Stimulated activated CD8-positive, alpha-beta memory T cell treated with anti-CD3 and anti-CD28 coated beads, Interleukin-12 subunit alpha, Interleukin-12 subunit beta, amount 100 ng/mL, for 1 hour (primary cell): ENCODE data around the gene HSD17B7.
"Not testable (repeated sequence)": the region's sequence is repeated elsewhere in the genome, so short reads cannot be mapped to it uniquely, and the experiment has no call there.

Experiments
- DNase-seq: peaks from one replicate; pipeline ENCODE4 v3.0.0-alpha.2; 2020; ENCODE audit warnings: low read depth

The HSD17B7 gene

GRCh38 chr1:162790303-162790984 is at the start of gene HSD17B7:
TSS of gene HSD17B7 (plus strand) at chr1:162790702. CDS start at chr1:162790801, 99 bp downstream.
- DNase-seq: peak; percentile 53

DNA sequence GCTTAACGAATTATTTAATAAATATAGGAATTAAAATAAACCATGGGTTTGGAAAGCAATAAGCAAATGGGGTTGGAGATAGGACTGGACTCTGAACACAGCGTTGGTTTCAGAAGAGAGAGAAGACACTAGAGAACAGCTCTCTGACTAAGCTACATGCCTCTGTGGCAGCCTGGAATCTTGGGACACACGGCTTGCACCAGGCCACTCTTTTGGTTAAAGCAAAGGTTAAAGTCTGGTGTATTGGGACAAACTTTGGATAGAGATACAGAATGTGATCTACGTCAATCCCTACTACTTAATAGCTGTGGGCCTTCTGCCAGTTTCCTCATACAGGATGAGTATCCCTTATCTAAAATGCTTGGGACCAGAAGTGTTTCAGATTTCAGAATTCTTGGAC is 49.7 kb upstream of the HSD17B7 start:
- DNase-seq: no peak

- no peak for DNase-seq
Observed at GRCh38 chr1:162741574-162741973, 48.9 kb upstream of the HSD17B7 start.

GRCh38 chr1:162746264-162746942 is 44.1 kb upstream of the HSD17B7 start:
- not testable (repeated sequence) for DNase-seq

DNA sequence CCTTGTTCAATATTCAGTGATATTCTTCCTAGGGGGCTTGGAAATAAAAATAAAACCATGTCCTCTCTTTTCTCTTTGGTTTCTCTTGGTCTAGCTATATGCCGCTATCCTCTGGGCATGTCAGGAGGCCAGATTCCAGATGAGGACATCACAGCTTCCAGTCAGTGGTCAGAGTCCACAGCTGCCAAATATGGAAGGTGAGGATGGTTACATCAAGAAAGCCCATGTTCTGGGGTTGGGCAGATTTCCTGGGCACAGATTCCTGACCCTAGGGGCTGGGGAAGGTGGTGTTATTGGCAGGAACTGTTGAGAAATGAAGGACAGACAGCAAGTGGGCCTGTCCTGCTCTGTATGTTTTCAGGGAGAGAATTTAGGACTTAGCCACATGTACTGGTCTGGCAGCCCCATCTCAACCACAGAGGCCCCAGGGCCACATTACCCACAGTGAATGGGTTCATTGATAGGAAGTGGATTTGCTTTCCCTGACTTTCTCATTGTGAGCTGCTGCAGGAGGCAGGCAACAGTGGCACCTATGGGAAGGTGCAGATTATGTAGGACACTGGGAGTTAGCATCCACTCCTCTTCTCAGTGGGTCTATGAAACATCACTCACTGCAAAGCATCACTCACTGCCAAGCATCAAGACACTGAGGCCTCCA is 37.4 kb upstream of the HSD17B7 start:
- DNase-seq: no peak

DNA sequence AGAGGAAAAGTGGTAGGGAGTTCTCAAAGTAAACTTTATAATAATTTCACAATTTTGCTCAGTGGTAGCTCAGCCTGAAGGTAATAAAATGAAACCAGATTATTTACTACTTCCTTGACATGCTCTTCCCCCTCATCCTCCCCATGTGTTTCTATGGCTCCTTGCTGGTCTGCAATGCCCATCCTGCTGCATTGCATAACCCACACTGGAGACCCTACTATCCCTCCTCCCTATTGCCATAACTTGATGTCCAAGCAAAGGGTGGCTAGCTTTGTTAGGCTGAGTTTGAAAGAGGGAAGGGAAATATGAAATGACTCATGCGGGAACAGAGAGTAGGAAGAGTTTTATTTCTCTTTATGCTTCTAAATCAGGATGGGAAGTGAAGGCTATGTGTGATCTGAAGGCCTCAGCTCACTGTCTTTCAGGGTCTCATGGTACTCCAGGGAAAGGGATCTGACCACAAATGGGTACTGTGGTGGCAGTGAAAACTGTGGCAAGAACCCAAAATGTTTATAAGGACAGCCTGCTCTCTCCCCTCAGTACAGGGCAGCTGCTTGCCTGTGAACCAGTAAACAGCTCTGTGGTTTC is 36.4 kb upstream of the HSD17B7 start:
- no peak for DNase-seq

- no peak for DNase-seq
Observed at GRCh38 chr1:162755306-162755705, 35.2 kb upstream of the HSD17B7 start.

- DNase-seq: no peak
Observed at GRCh38 chr1:162756523-162756922, 34.0 kb upstream of the HSD17B7 start.

GRCh38 chr1:162757476-162757875 is 33.0 kb upstream of the HSD17B7 start:
- DNase-seq: no peak

GRCh38 chr1:162765788-162766187 is 24.7 kb upstream of the HSD17B7 start:
- no peak for DNase-seq

- no peak for DNase-seq
Observed at GRCh38 chr1:162772571-162773154, 17.8 kb upstream of the HSD17B7 start.

- DNase-seq: no peak
Observed at GRCh38 chr1:162774007-162774406, 16.5 kb upstream of the HSD17B7 start.

- DNase-seq: no peak
Observed at GRCh38 chr1:162779043-162779442, 11.5 kb upstream of the HSD17B7 start.

DNA sequence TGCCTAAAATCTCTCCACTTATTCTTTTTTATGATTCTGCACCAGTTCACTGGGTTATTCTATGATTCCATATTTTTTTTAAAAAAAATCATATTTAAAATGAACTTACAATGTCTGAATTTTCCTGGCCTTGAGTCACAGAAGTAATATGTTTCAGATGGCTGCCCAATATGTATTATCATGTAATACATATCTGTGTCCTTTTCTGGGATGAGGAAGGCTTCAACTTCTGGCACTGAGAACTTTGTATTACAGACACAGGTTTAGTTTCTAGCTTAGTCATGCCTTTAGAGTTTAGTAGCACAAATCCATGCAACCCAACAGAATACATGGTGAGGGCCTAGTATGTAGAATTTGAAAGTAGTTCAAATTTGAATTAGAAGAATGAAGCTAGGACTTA is 7.8 kb upstream of the HSD17B7 start:
- DNase-seq: no peak

DNA sequence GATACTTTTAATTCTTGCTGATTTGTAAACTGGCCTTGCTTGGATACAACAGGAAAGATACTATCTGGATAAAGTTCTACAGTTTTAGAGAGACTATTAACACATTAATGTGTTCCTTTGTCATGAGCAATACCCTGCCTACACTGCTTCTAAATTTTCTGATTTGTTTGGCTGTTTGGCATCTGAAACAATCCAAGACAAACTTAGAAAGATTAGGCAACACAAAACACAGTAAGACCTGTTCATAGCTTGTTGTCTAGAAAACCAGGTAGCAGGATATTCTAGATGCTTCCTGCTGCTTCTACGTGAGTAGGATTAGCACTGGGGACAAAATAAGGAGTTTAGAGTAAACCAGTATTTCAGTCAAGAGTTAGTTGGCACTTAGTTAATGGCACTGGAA is 5.6 kb upstream of the HSD17B7 start:
- DNase-seq: not testable (repeated sequence)

DNA sequence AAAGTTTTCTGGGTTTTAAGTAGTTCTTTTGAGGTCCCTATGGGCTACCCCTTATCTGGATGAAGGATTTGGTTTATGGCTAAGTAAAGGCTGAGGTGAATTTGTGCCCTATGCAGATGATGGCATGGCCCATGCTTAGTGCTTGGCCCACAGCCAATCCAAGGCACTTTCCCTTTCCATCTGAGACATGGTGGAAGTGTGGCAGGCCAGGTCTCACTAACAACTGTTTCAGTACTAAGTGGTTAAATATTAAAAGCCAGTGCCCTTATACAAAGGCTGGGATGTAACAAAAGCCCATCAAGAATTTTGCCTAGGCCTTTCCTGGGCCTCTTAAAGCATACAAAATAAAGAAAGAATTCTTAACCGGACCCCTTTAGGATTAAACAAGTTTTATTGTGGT is 1.7 kb upstream of the HSD17B7 start:
- not testable (repeated sequence) for DNase-seq

DNA sequence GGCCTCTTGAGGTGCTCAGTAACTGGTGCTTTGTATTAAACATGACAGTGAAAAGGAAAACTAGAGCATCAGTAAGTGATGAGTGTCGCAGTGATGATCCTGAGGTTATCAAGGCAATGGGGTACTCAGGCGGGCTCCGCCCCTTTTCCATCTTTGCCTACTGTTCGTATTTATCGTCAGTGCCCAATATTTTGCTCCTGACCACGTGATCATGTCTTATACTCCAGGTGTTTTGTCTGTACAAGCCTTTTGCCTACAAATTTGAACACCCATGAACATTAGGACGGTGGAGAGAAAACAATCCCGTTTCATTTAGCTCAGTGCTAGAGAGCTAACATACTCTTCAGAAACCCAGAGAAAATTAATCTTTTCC is 469 bp downstream of the HSD17B7 start:
- DNase-seq: not testable (repeated sequence)

DNA sequence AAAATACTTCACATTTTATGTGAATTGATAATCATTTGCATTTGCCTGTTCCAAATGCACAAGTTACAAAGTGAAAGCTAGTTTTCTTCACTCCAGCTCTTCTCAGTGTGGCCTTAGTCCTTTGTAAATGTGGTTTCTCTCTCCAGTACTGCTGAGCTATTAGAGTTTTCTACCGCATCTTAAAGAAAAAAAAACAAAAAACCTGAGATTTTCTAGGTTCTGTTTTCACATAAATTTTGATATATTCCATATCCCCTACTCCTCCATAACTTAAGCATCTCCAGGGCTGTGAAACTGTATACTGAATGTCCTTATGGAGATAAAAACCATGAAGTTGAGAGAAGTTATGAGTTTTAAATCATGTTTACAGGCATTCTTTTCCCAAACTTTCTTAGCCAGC is 3.8 kb downstream of the HSD17B7 start:
- DNase-seq: not testable (repeated sequence)

DNA sequence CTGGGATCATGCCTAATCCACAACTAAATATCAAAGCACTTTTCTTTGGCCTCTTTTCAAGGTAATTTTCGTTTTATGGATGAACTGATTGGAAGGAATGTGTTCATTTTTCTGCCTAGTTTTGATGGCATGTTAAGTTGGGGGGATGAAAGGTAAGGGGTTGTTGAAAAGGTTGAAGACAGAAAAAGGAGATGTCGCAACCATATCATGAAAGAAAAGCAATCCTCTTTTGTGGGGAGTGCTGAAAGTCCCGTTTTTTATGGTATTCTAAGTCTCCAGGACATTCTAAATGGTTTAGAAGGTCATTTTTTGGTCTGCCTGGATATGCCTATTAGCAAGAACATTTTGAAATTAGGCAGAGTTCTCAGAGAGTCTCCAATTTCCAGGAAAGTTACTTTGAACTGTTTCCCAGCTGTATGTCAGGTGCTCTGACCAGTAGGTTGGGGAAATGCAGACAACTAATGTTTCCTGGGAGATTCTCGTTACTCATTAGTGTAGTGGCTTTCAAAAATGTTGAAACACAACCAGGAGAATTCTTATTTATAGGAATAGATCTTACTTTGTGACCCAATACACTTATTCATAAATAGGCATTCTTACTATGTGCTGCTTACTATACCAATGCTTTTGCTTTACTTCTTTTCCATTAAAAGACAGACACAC is 6.2 kb downstream of the HSD17B7 start:
- DNase-seq: not testable (repeated sequence)

GRCh38 chr1:162799995-162800830 is 9.7 kb downstream of the HSD17B7 start:
- not testable (repeated sequence) for DNase-seq

DNA sequence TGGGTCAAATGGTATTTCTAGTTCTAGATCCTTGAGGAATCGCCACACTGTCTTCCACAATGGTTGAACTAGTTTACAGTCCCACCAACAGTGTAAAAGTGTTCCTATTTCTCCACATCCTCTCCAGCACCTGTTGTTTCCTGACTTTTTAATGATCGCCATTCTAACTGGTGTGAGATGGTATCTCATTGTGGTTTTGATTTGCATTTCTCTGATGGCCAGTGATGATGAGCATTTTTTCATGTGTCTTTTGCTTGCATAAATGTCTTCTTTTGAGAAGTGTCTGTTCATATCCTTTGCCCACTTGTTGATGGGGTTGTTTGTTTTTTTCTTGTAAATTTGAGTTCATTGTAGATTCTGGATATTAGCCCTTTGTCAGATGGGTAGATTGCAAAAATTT is 17.0 kb downstream of the HSD17B7 start:
- not testable (repeated sequence) for DNase-seq
